HG03378 (cell line): ENCODE data around the gene CCL20.
A peak's percentile ranks its signal among the peaks of the same experiment; 100 is the strongest.
"Not testable (repeated sequence)": the region's sequence is repeated elsewhere in the genome, so short reads cannot be mapped to it uniquely, and the experiment has no call there.

ENCODE experiments used
- ATAC-seq: cut with Tn5 transposase; IDR thresholded peaks from one replicate; pipeline ENCODE4 v1.9.1; 2021; ENCODE audit warnings: mild to moderate bottlenecking, moderate library complexity; ENCODE audit not compliant: unreplicated experiment

Gene CCL20

GRCh38 chr2:227829337-227829736 lies 15.7 kb downstream of the CCL20 start:
- ATAC-seq = no peak

GRCh38 chr2:227834423-227834822 lies 20.8 kb downstream of the CCL20 start:
- no peak for ATAC-seq

GRCh38 chr2:227834916-227835650 lies 21.4 kb downstream of the CCL20 start:
- ATAC-seq = no peak

- not testable (repeated sequence) for ATAC-seq
Measured at GRCh38 chr2:227839339-227840129, 25.9 kb downstream of the CCL20 start.

GRCh38 chr2:227846831-227847230 lies 33.2 kb downstream of the CCL20 start:
- ATAC-seq = no peak

- ATAC-seq = no peak
Measured at GRCh38 chr2:227848146-227848545, 34.5 kb downstream of the CCL20 start.

- no peak for ATAC-seq
Measured at GRCh38 chr2:227848586-227848985, 34.9 kb downstream of the CCL20 start.

- no peak for ATAC-seq
Measured at GRCh38 chr2:227849906-227850305, 36.3 kb downstream of the CCL20 start.

GRCh38 chr2:227853204-227853629 lies 39.6 kb downstream of the CCL20 start:
- no peak for ATAC-seq

GRCh38 chr2:227853765-227854271 lies 40.2 kb downstream of the CCL20 start:
- no peak for ATAC-seq

- no peak for ATAC-seq
Measured at GRCh38 chr2:227855440-227855839, 41.8 kb downstream of the CCL20 start.

- ATAC-seq = no peak
Measured at GRCh38 chr2:227856697-227857096, 43.1 kb downstream of the CCL20 start.

- no peak for ATAC-seq
Measured at GRCh38 chr2:227860221-227860641, 46.6 kb downstream of the CCL20 start.

- no peak for ATAC-seq
Measured at GRCh38 chr2:227861011-227861410, 47.4 kb downstream of the CCL20 start.

- ATAC-seq = peak; percentile 57
Measured at GRCh38 chr2:227862227-227862740, 48.6 kb downstream of the CCL20 start.

- no peak for ATAC-seq
Measured at GRCh38 chr2:227862741-227863588, 49.3 kb downstream of the CCL20 start.

GRCh38 chr2:227864161-227864756 lies 50.6 kb downstream of the CCL20 start:
- ATAC-seq = no peak

GRCh38 chr2:227865291-227865690 lies 51.6 kb downstream of the CCL20 start:
- no peak for ATAC-seq
